Adipose tissue (tissue), 3 donors: ENCODE results near the gene SLC6A17. TPM values are rescaled to one million over a fixed set of nuclear protein-coding genes. Genes with fewer than 3 reads are reported as not detected.

Source experiments
- H3K27ac ChIP-seq: one replicate; pipeline ENCODE4 v1.5.1; 2013; ENCODE audit warnings: low read depth, low read length
- WGBS, 3 donors: extraction: QIAGEN DNeasy Blood & Tissue Kit; methylation state at CpG; one replicate each; pipeline ENCODE4 v1.1.7; 2013; 5-methylcytosine and 5-hydroxymethylcytosine counted together
- polyA plus RNA-seq, 3 donors: library from polyadenylated mRNA; stranded (reverse); fragments of 200-250 nt; gene quantifications; one replicate each; pipeline ENCODE4 v1.2.3, GENCODE V29; 2013
- donor health status: healthy with polysubstance abuse.
- donor health status: Bipolar disorder and iron deficiency.
- donor health status: healthy.

Gene SLC6A17
- polyA plus RNA-seq, 3 donors, result 0.36 to 0.91 TPM; not detected in 1

- H3K27ac ChIP-seq, result no peak overlapping the region
These were observed 17.6 kb upstream of the SLC6A17 start for GRCh38 chr1:110132682-110133081.

- WGBS, 3 donors, result 71 to 91% (median 75%) methylated on average over 4 of the region's 4 CpGs
- no peak overlapping the region for H3K27ac ChIP-seq
These were observed 16.9 kb upstream of the SLC6A17 start for GRCh38 chr1:110133436-110133835.

- no peak overlapping the region for H3K27ac ChIP-seq
- 39 to 70% (median 62%) methylated on average over 11 of the region's 11 CpGs for WGBS, 3 donors
These were observed 16.2 kb upstream of the SLC6A17 start for GRCh38 chr1:110134050-110134595.

- H3K27ac ChIP-seq, result no peak overlapping the region
- WGBS, 3 donors, result 22 to 62% (median 61%) methylated on average over 4 of the region's 4 CpGs
These were observed 15.0 kb upstream of the SLC6A17 start for GRCh38 chr1:110135246-110135645.

GRCh38 chr1:110135666-110136065 is 14.6 kb upstream of the SLC6A17 start:
- WGBS, 3 donors, result 51 to 86% (median 85%) methylated on average over 10 of the region's 10 CpGs
- H3K27ac ChIP-seq, result no peak overlapping the region

GRCh38 chr1:110136911-110137310 is 13.4 kb upstream of the SLC6A17 start:
- no peak overlapping the region for H3K27ac ChIP-seq
- WGBS, 3 donors, result 2 to 5% (median 2%) methylated on average over 7 of the region's 7 CpGs

GRCh38 chr1:110138956-110139355 is 11.3 kb upstream of the SLC6A17 start:
- H3K27ac ChIP-seq, result no peak overlapping the region
- WGBS, 3 donors, result 64 to 69% (median 65%) methylated on average over 3 of the region's 3 CpGs

GRCh38 chr1:110144366-110144765 is 5.9 kb upstream of the SLC6A17 start:
- no peak overlapping the region for H3K27ac ChIP-seq
- WGBS, 3 donors, result 34 to 49% (median 46%) methylated on average over 3 of the region's 3 CpGs

GRCh38 chr1:110148961-110149360 is 1.3 kb upstream of the SLC6A17 start:
- no peak overlapping the region for H3K27ac ChIP-seq
- 42 to 48% (median 43%) methylated on average over 4 of the region's 4 CpGs for WGBS, 3 donors

GRCh38 chr1:110151175-110151669 is 928 bp downstream of the SLC6A17 start:
- no peak overlapping the region for H3K27ac ChIP-seq
- 5 to 7% (median 7%) methylated on average over 37 of the region's 37 CpGs for WGBS, 3 donors

GRCh38 chr1:110152133-110152785 is 2.0 kb downstream of the SLC6A17 start:
- WGBS, 3 donors, result 47 to 66% (median 59%) methylated on average over 8 of the region's 8 CpGs

GRCh38 chr1:110153407-110153950 is 3.2 kb downstream of the SLC6A17 start:
- H3K27ac ChIP-seq, result no peak overlapping the region

More at GRCh38 chr1:110152133-110152785, 2.0 kb downstream of the SLC6A17 start:
- no peak overlapping the region for H3K27ac ChIP-seq

- WGBS, 3 donors, result 13 to 21% (median 20%) methylated on average over 7 of the region's 7 CpGs
- H3K27ac ChIP-seq, result no peak overlapping the region
These were observed 5.7 kb downstream of the SLC6A17 start for GRCh38 chr1:110155878-110156522.

- no peak overlapping the region for H3K27ac ChIP-seq
- WGBS, 3 donors, result 70 to 75% (median 74%) methylated on average over 5 of the region's 5 CpGs
These were observed 8.0 kb downstream of the SLC6A17 start for GRCh38 chr1:110158261-110158660.

- WGBS, 3 donors, result 25 to 41% (median 32%) methylated on average over 2 of the region's 2 CpGs
- no peak overlapping the region for H3K27ac ChIP-seq
These were observed 8.9 kb downstream of the SLC6A17 start for GRCh38 chr1:110159168-110159567.

GRCh38 chr1:110160538-110161100 is 10.3 kb downstream of the SLC6A17 start:
- 59 to 64% (median 59%) methylated on average over 10 of the region's 10 CpGs for WGBS, 3 donors
- H3K27ac ChIP-seq, result no peak overlapping the region

- WGBS, 3 donors, result 82 to 91% (median 91%) methylated on average over 3 of the region's 3 CpGs
- no peak overlapping the region for H3K27ac ChIP-seq
These were observed 10.9 kb downstream of the SLC6A17 start for GRCh38 chr1:110161165-110161564.

GRCh38 chr1:110161849-110162248 is 11.6 kb downstream of the SLC6A17 start:
- no peak overlapping the region for H3K27ac ChIP-seq
- WGBS, 3 donors, result 74 to 87% (median 85%) methylated on average over 11 of the region's 11 CpGs

- no peak overlapping the region for H3K27ac ChIP-seq
- WGBS, 3 donors, result 41 to 55% (median 53%) methylated on average over 7 of the region's 7 CpGs
These were observed 13.3 kb downstream of the SLC6A17 start for GRCh38 chr1:110163591-110163990.
